Trophoblast cell (in vitro differentiated cells and primary cell): ENCODE data around the gene RAD51AP1.

ENCODE experiments used
- DNase-seq, 2 donors: peaks; one replicate each; pipeline ENCODE4 v3.0.0-alpha.2; 2016
- H2AFZ ChIP-seq: 2 replicates; pipeline ENCODE4 v1.6.1; 2013; ENCODE audit warnings: low read length, moderate library complexity, mild to moderate bottlenecking; ENCODE audit not compliant: insufficient read depth, poor library complexity
- H2AK5ac ChIP-seq: 2 replicates; pipeline ENCODE4 v1.6.1; 2013; ENCODE audit warnings: mild to moderate bottlenecking, low read length
- H2BK120ac ChIP-seq: 2 replicates; pipeline ENCODE4 v1.6.1; 2013; ENCODE audit warnings: low read length, mild to moderate bottlenecking, moderate library complexity; ENCODE audit not compliant: insufficient read depth, poor library complexity
- H2BK12ac ChIP-seq: 2 replicates; pipeline ENCODE4 v1.6.1; 2013; ENCODE audit warnings: mild to moderate bottlenecking, low read length, moderate library complexity
- H2BK5ac ChIP-seq: 2 replicates; pipeline ENCODE4 v1.6.1; 2013; ENCODE audit warnings: low read length, low read depth, moderate library complexity, mild to moderate bottlenecking; ENCODE audit not compliant: poor library complexity
- H3K14ac ChIP-seq: 2 replicates; pipeline ENCODE4 v1.6.1; 2013; ENCODE audit warnings: mild to moderate bottlenecking, low read length
- H3K18ac ChIP-seq: 2 replicates; pipeline ENCODE4 v1.6.1; 2013; ENCODE audit warnings: mild to moderate bottlenecking, low read length
- H3K23ac ChIP-seq: 2 replicates; pipeline ENCODE4 v1.6.1; 2013; ENCODE audit warnings: low read length
- H3K27ac ChIP-seq: 2 replicates; pipeline ENCODE4 v1.5.1; 2013; ENCODE audit warnings: low read depth, mild to moderate bottlenecking, inconsistent platforms, low read length, moderate library complexity
- H3K27me3 ChIP-seq: 2 replicates; pipeline ENCODE4 v1.6.1; 2013; ENCODE audit warnings: inconsistent platforms, mild to moderate bottlenecking, low read length, moderate library complexity; ENCODE audit not compliant: insufficient read depth
- H3K36me3 ChIP-seq, 2 experiments: 1 replicate in 1 of 2; 2 replicates in 1 of 2; pipeline ENCODE4 v1.6.1; 2013; ENCODE audit warnings: low read length in 2 of 2, mild to moderate bottlenecking in 2 of 2, moderate library complexity in 1 of 2; ENCODE audit not compliant: insufficient read depth in 2 of 2, control insufficient read depth in 1 of 2
- H3K4ac ChIP-seq: 2 replicates; pipeline ENCODE4 v1.6.1; 2013; ENCODE audit warnings: low read depth, mild to moderate bottlenecking, low read length, moderate library complexity
- H3K4me1 ChIP-seq, 2 experiments: 1 replicate in 1 of 2; 2 replicates in 1 of 2; pipeline ENCODE4 v1.6.1; 2013; ENCODE audit warnings: low read length in 2 of 2, mild to moderate bottlenecking in 2 of 2, moderate library complexity in 1 of 2; ENCODE audit not compliant: insufficient read depth in 2 of 2, control insufficient read depth in 1 of 2
- H3K4me2 ChIP-seq: 2 replicates; pipeline ENCODE4 v1.6.1; 2013; ENCODE audit warnings: inconsistent platforms, mild to moderate bottlenecking, low read length, moderate library complexity
- H3K4me3 ChIP-seq: 2 replicates; pipeline ENCODE4 v1.5.1; 2013; ENCODE audit warnings: mild to moderate bottlenecking, low read depth, low read length, inconsistent platforms
- H3K79me1 ChIP-seq: one replicate; pipeline ENCODE4 v1.6.1; 2013; ENCODE audit warnings: low read length
- H3K79me2 ChIP-seq: 2 replicates; pipeline ENCODE4 v1.6.1; 2013; ENCODE audit warnings: low read length, mild to moderate bottlenecking; ENCODE audit not compliant: control insufficient read depth, insufficient read depth, poor library complexity
- H3K9ac ChIP-seq: 2 replicates; pipeline ENCODE4 v1.6.1; 2013; ENCODE audit warnings: mild to moderate bottlenecking, low read length
- H3K9me3 ChIP-seq: 2 replicates; pipeline ENCODE4 v1.6.1; 2013; ENCODE audit warnings: low read depth, mild to moderate bottlenecking, control low read depth, inconsistent platforms, low read length; ENCODE audit not compliant: insufficient read depth
- H4K12ac ChIP-seq: 2 replicates; pipeline ENCODE4 v1.6.1; 2013; ENCODE audit warnings: low read depth, mild to moderate bottlenecking, low read length, moderate library complexity
- H4K8ac ChIP-seq: 2 replicates; pipeline ENCODE4 v1.6.1; 2013; ENCODE audit warnings: low read depth, mild to moderate bottlenecking, low read length, moderate library complexity
- H4K91ac ChIP-seq: one replicate; pipeline ENCODE4 v1.6.1; 2013; ENCODE audit warnings: low read depth, mild to moderate bottlenecking, low read length, moderate library complexity
- WGBS: extraction: QIAGEN DNeasy Blood & Tissue Kit; methylation state at CpG from one replicate; pipeline ENCODE4 v1.1.7; 2013; ENCODE audit warnings: missing lambda C conversion rate; ENCODE audit not compliant: insufficient read length, insufficient coverage; ENCODE audit errors: extremely low coverage; 5-methylcytosine and 5-hydroxymethylcytosine counted together

Gene RAD51AP1

GRCh38 chr12:4556735-4557530 lies 18.2 kb downstream of the RAD51AP1 start:
- Histone ChIP-seq H3K23ac (no peak overlapping the region), H3K27ac (no peak overlapping the region), H3K36me3 (peaks cover 2 to 11% of the 10 kb centered on the region in 2 experiments), H3K27me3 (no peaks in the 10 kb centered on the region), H3K4me2 (no peak overlapping the region), H3K79me2 (no peaks in the 10 kb centered on the region), H3K4ac (no peak overlapping the region), H4K12ac (no peak overlapping the region), H3K9ac (no peak overlapping the region), H3K9me3 (no peaks in the 10 kb centered on the region), H3K4me1 (peaks cover 0 to 3% of the 10 kb centered on the region in 2 experiments), H3K14ac (no peak overlapping the region), H2AFZ (no peak overlapping the region), H2BK12ac (no peak overlapping the region), H2AK5ac (no peak overlapping the region), H4K91ac (no peak overlapping the region), H3K4me3 (no peak overlapping the region), H3K79me1 (no peaks in the 10 kb centered on the region), H2BK5ac (no peak overlapping the region), H2BK120ac (no peak overlapping the region), H3K18ac (no peak overlapping the region), H4K8ac (no peak overlapping the region)
- peak in 1 of 2 donors; percentile 6 for DNase-seq
- WGBS, result no CpG with 5 or more reads among the region's 2 CpGs

- Histone ChIP-seq H2AFZ (no peak overlapping the region), H3K9me3 (no peaks in the 10 kb centered on the region), H3K4ac (no peak overlapping the region), H3K23ac (no peak overlapping the region), H3K4me1 (peaks cover 0 to 4% of the 10 kb centered on the region in 2 experiments), H2AK5ac (no peak overlapping the region), H2BK120ac (no peak overlapping the region), H3K79me1 (no peaks in the 10 kb centered on the region), H2BK5ac (no peak overlapping the region), H3K4me2 (no peak overlapping the region), H3K18ac (no peak overlapping the region), H3K27ac (no peak overlapping the region), H4K91ac (no peak overlapping the region), H2BK12ac (no peak overlapping the region), H3K14ac (no peak overlapping the region), H4K8ac (no peak overlapping the region), H3K4me3 (no peak overlapping the region), H3K36me3 (peaks cover 2 to 10% of the 10 kb centered on the region in 2 experiments), H3K9ac (no peak overlapping the region), H3K79me2 (no peaks in the 10 kb centered on the region), H3K27me3 (no peaks in the 10 kb centered on the region), H4K12ac (no peak overlapping the region)
- no peak for DNase-seq
- WGBS, result no CpG with 5 or more reads among the region's 5 CpGs
Observed at GRCh38 chr12:4557586-4557985, 18.9 kb downstream of the RAD51AP1 start.

DNA sequence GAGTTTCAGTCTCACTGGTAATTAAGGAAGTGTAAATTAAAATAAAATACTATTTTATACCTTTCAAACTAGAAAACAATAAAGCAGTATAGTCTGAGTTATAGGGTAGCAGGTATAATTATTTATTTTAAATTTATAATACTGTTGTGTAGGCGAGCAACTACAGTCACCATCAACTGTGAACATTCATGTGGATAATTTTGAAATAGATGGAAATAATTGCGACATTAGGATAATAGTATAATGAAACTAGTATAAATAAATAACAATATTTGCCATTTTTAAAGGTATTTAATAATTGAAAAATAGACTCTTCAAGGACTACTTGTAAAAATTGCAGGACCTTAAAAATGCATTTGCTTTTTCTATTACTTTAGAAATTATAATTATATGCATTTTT lies 19.5 kb downstream of the RAD51AP1 start:
- Histone ChIP-seq H3K4ac (no peak overlapping the region), H2BK12ac (no peak overlapping the region), H2AFZ (no peak overlapping the region), H3K14ac (no peak overlapping the region), H3K4me3 (no peak overlapping the region), H3K79me1 (no peaks in the 10 kb centered on the region), H3K36me3 (peaks cover 2 to 9% of the 10 kb centered on the region in 2 experiments), H3K18ac (no peak overlapping the region), H3K4me1 (peaks cover 0 to 4% of the 10 kb centered on the region in 2 experiments), H2BK5ac (no peak overlapping the region), H4K8ac (no peak overlapping the region), H3K4me2 (no peak overlapping the region), H3K23ac (no peak overlapping the region), H3K9me3 (no peaks in the 10 kb centered on the region), H3K79me2 (no peaks in the 10 kb centered on the region), H3K27me3 (no peaks in the 10 kb centered on the region), H3K9ac (no peak overlapping the region), H2AK5ac (no peak overlapping the region), H3K27ac (no peak overlapping the region), H4K12ac (no peak overlapping the region), H2BK120ac (no peak overlapping the region), H4K91ac (no peak overlapping the region)
- no peak for DNase-seq
- WGBS, result no CpG with 5 or more reads among the region's 2 CpGs

DNA sequence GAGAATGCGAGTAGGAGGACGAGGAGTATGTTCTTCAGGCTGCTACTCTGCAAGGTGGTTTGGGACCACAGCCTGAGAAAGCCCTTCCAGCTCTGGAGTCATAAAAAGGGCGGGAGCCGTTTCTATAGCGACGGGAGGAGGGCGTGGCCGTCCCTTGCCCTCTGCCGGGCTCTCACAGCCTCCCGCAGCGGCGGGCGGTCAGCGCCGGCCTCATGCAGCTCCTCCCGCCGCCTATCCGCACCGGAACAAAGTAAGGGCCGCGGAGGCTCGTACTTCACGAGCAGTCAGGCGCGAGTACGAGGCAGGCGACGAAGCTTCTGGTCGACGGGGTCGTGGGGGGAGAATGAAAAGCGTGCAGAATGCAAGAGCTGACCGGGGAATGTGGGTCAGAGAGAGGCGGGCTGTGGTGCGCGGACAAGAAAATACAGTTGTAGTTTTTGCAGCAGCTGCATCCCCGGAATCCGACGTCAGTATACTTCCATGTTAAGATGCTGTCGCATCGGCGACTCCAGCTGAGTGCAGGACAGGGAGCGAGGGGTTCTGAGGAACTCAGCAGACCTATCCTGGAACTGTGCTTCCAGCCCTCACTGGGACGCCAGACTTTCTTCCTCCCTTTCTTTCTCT lies 23.5 kb downstream of the RAD51AP1 start, which contains the start of gene DYRK4:
DYRK4 (plus strand) TSS at position 175 of the 624 bp plus-strand sequence; CDS start at position 213, 38 bp downstream.
- H3K14ac ChIP-seq, result no peak within 1 kb of the TSS
- H3K4me1 ChIP-seq, result peaks cover 0 to 4% of the 10 kb centered on the region in 2 experiments
- H4K8ac ChIP-seq, result no peak within 1 kb of the TSS
- H3K4ac ChIP-seq, result no peak within 1 kb of the TSS
- H2AK5ac ChIP-seq, result no peak within 1 kb of the TSS
- peak within 1 kb of the TSS; percentile 30 for H3K4me3 ChIP-seq
- no peak within 1 kb of the TSS for H3K18ac ChIP-seq
- no peaks in the 10 kb centered on the region for H3K27me3 ChIP-seq
- peak within 1 kb of the TSS; percentile 63 for H3K4me2 ChIP-seq
- DNase-seq, result peak; percentile 35 to 61
- no peak within 1 kb of the TSS for H2AFZ ChIP-seq
- no peak within 1 kb of the TSS for H3K23ac ChIP-seq
- H2BK12ac ChIP-seq, result no peak within 1 kb of the TSS
- WGBS, result no CpG with 5 or more reads among the region's 44 CpGs
- H4K12ac ChIP-seq, result no peak within 1 kb of the TSS
- H3K9me3 ChIP-seq, result no peaks in the 10 kb centered on the region
- no peaks in the 10 kb centered on the region for H3K79me2 ChIP-seq
- H3K9ac ChIP-seq, result no peak within 1 kb of the TSS
- no peak within 1 kb of the TSS for H4K91ac ChIP-seq
- no peaks in the 10 kb centered on the region for H3K79me1 ChIP-seq
- no peak within 1 kb of the TSS for H2BK5ac ChIP-seq
- H3K27ac ChIP-seq, result no peak within 1 kb of the TSS
- H3K36me3 ChIP-seq, result peaks cover 2% of the 10 kb centered on the region in 2 experiments
- H2BK120ac ChIP-seq, result no peak within 1 kb of the TSS
